GM18867 (cell line): Measurements from ENCODE around the gene C4A.
"Not testable (repeated sequence)": the region's sequence is repeated elsewhere in the genome, so short reads cannot be mapped to it uniquely, and the experiment has no call there.

Experiments used
- ATAC-seq: cut with Tn5 transposase; IDR thresholded peaks from one replicate; pipeline ENCODE4 v1.9.1; 2021; ENCODE audit warnings: mild to moderate bottlenecking, moderate library complexity; ENCODE audit not compliant: unreplicated experiment

C4A gene

DNA sequence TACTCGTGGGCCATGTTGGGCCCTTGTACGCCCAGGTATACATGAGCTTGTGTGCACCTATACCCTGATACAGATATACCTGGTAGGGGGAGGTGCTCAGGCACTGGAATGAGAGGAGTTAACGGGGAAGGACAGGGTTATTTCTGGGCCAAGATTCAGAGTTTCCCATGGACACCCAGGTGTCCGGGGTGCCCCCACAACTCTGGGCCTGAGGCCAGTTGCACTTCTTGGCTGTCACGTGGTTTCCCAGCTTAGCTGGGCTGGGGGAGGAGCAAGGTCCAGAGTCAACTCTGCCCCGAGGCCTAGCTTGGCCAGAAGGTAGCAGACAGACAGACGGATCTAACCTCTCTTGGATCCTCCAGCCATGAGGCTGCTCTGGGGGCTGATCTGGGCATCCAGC, at the start of gene C4A:
Gene C4A, plus strand, starts transcription at position 314 of the 400 bp plus-strand sequence. Its CDS starts 51 bp downstream, at position 365.
- ATAC-seq = not testable (repeated sequence)

DNA sequence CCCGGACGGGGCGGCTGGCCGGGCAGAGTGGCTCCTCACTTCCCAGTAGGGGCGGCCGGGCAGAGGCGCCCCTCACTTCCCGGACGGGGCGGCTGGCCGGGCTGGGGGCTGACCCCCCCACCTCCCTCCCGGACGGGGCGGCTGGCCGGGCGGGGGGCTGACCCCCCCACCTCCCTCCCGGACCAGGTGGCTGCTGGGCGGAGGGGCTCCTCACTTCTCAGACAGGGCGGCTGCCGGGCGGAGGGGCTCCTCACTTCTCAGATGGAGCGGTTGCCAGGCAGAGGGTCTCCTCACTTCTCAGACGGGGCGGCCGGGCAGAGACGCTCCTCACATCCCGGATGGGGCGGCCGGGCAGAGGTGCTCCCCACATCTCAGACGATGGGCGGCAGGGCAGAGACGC, 49.7 kb upstream of the C4A start:
- ATAC-seq = not testable (repeated sequence)

DNA sequence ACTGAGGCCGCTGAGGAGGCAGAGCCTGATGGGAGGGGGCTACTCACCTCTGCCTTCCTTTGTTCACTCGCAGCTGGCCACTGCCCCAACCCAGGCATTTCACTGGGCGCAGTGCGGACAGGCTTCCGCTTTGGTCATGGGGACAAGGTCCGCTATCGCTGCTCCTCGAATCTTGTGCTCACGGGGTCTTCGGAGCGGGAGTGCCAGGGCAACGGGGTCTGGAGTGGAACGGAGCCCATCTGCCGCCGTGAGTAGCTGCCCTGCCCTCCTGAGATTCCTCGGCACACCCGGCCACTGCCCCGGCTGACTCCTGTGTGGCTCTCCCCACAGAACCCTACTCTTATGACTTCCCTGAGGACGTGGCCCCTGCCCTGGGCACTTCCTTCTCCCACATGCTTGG, 48.3 kb upstream of the C4A start:
- no peak for ATAC-seq

DNA sequence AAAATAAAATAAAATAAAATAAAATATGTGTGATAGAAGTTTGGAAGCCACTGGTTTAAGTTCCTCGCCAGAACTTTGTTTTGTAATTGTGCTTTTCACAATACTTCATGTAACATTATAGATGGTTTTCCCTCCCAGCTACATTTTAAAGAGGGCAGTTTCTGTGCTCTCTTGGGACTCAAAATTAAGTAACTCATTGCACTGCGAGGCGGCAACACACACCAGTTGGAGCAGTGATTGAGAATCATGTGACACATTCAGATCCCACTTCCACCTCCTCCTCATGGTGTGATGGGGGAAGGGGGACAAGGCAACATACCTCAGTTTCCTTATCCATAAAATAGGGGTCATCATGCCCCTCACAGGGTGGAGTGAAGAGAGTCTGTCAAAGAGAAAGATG, 46.8 kb upstream of the C4A start:
- no peak for ATAC-seq

DNA sequence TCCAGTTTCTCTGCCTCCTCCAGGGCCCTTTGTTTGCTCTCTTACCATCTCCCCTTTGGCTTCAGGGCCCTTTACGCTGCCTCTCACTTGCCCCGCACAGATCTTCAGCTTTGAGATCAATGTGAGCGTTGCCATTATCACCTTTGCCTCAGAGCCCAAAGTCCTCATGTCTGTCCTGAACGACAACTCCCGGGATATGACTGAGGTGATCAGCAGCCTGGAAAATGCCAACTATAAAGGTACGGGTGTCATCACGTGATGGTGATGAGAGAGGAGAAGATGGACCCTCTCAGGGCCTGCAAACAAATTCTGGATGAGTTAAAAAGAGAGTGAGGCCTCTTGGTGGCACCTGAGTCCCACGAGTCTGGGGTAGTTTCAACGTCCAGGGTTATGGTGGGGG, 46.0 kb upstream of the C4A start:
- ATAC-seq = no peak

DNA sequence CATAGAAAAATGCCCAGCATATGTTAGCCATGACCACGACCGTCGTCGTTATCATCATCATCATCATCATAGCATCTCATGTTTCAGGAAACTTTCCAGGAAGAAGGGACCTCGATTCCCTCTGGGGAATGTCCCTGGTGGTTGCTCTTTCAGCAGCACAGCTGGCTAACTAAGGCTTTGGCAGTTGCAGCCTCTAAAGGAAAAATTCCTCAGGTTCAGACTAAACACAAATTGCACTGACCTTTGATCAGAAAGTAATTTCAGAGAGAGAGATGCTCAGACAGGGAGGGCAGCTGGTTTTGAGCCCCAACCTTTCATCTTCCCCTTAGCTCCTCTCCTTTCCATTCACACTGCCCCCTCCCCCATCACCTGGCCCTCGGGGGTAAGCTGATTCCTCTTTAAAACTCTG, 41.6 kb upstream of the C4A start:
- no peak for ATAC-seq

DNA sequence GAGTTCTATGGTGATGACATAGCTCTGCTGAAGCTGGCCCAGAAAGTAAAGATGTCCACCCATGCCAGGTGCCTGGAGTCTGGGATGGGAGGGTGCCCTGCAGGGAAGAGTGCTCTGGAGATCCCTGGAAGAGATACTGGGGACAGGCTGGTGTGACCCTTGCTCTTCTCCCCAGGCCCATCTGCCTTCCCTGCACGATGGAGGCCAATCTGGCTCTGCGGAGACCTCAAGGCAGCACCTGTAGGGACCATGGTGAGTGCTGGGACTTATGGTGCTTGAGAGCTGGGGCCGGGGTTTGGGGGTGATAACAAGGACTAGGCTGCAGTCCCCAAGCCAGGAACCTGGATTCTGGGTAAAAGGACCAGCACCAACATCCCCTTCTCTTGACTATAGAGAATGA, 38.1 kb upstream of the C4A start:
- ATAC-seq = no peak

DNA sequence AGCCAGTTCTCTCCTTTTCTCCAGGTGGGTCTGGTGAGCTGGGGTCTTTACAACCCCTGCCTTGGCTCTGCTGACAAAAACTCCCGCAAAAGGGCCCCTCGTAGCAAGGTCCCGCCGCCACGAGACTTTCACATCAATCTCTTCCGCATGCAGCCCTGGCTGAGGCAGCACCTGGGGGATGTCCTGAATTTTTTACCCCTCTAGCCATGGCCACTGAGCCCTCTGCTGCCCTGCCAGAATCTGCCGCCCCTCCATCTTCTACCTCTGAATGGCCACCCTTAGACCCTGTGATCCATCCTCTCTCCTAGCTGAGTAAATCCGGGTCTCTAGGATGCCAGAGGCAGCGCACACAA, 36.7 kb upstream of the C4A start:
- no peak for ATAC-seq

DNA sequence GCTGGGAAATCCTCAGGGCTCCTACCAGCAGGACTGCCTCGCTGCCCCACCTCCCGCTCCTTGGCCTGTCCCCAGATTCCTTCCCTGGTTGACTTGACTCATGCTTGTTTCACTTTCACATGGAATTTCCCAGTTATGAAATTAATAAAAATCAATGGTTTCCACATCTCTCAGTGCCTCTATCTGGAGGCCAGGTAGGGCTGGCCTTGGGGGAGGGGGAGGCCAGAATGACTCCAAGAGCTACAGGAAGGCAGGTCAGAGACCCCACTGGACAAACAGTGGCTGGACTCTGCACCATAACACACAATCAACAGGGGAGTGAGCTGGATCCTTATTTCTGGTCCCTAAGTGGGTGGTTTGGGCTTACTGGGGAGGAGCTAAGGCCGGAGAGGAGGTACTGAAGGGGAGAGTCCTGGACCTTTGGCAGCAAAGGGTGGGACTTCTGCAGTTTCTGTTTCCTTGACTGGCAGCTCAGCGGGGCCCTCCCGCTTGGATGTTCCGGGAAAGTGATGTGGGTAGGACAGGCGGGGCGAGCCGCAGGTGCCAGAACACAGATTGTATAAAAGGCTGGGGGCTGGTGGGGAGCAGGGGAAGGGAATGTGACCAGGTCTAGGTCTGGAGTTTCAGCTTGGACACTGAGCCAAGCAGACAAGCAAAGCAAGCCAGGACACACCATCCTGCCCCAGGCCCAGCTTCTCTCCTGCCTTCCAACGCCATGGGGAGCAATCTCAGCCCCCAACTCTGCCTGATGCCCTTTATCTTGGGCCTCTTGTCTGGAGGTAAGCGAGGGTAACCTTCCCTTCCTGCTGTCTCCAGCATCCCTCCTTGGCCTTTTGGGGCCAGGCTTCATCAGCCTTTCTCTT, 36.1 kb upstream of the C4A start, which contains the start of gene CFB:
Gene CFB, plus strand, starts transcription at position 589 of the 863 bp plus-strand sequence. Its CDS starts 127 bp downstream, at position 716.
- no peak for ATAC-seq

DNA sequence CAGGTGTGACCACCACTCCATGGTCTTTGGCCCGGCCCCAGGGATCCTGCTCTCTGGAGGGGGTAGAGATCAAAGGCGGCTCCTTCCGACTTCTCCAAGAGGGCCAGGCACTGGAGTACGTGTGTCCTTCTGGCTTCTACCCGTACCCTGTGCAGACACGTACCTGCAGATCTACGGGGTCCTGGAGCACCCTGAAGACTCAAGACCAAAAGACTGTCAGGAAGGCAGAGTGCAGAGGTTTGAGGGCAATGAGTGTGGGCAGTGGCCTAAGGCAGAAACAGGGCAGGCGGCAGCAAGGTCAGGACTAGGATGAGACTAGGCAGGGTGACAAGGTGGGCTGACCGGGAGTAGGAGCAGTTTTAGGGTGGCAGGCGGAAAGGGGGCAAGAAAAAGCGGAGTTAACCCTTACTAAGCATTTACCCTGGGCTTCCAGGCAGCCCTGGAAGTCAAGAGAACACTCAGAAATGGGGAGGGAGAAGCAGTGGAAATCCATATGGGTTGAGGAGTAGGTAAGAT, 35.4 kb upstream of the C4A start:
- no peak for ATAC-seq

DNA sequence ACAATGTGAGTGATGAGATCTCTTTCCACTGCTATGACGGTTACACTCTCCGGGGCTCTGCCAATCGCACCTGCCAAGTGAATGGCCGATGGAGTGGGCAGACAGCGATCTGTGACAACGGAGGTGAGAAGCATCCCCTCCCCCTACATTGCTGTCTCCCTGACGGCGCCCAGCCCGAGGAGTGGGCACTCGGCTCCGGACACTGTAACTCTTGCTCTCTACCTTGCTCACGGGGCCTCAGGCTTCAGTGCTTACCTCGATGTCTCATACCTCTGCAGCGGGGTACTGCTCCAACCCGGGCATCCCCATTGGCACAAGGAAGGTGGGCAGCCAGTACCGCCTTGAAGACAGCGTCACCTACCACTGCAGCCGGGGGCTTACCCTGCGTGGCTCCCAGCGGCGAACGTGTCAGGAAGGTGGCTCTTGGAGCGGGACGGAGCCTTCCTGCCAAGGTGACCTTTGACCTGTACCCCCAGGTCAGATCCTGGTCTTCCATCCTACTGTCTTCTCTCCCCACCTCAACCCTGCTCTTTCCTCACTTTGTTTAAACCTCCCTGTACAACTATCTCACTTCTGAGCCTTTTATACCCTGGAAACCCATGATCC, 34.7 kb upstream of the C4A start:
- ATAC-seq = no peak

DNA sequence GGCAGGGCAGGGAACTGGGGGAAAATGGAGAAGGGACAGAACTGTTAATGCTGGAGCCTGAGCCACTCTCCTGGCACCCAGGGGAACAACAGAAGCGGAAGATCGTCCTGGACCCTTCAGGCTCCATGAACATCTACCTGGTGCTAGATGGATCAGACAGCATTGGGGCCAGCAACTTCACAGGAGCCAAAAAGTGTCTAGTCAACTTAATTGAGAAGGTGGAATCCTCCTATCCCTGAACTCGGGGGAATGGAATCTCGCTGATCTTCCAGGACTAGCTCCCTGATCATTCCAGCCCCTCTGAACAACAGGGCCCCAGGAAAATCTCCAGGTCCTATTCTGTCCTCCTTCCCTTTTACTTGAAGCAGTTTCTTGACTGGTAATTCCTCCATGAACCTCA, 34.0 kb upstream of the C4A start:
- no peak for ATAC-seq

DNA sequence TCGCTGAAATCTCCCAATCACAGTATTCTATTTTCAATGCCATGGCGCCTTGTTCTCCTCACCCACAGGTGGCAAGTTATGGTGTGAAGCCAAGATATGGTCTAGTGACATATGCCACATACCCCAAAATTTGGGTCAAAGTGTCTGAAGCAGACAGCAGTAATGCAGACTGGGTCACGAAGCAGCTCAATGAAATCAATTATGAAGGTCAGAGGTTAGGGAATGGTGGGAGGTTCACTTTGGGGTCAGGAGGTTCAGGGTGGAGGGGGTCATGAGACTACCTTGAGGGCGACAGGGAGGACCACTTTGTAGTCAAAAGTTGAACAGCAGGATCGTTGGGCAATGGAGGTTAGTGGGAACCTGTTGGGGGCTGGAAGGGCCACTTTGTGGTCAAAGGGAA, 33.6 kb upstream of the C4A start:
- ATAC-seq = no peak

DNA sequence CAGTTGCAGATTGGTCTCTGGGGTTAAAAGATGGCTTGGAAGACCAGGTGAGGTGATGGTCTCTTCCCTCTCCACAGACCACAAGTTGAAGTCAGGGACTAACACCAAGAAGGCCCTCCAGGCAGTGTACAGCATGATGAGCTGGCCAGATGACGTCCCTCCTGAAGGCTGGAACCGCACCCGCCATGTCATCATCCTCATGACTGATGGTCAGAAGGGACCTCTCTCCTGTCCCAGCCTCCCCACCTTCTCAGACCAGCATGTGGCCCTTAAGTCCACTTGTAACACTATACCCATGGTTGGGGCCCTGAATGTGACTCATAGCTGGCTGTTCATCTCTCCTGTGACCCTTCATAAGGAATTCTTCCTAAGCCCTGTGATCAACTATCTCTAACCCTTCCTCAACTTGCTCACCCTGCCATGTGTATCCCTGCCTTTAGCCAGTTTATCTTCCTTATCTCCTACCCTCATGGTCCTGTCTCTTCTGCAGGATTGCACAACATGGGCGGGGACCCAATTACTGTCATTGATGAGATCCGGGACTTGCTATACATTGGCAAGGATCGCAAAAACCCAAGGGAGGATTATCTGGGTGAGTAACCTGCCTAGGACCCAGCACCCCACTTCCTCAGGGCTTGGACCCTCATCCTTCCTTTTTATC, 33.0 kb upstream of the C4A start:
- no peak for ATAC-seq

DNA sequence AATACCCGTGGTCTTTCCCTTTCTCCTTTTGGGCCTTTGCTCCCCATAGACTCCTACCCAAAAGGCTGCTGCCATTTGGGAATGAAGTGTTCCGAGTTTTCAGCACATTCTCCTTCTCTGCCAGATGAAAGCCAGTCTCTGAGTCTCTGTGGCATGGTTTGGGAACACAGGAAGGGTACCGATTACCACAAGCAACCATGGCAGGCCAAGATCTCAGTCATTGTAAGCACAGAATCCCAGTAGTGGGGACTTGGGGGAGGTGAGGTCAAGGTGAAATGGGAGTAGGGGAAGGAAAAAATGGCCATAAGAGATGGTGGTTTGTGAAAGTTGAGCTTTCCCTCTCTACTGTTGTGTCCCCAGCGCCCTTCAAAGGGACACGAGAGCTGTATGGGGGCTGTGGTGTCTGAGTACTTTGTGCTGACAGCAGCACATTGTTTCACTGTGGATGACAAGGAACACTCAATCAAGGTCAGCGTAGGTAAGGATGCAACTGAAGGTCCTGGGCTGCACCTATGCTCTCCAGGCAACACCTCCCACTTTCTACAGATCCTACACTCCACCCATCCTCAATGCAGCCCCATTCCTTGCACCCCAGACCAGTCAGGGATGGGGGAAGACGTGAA, 31.8 kb upstream of the C4A start:
- no peak for ATAC-seq

DNA sequence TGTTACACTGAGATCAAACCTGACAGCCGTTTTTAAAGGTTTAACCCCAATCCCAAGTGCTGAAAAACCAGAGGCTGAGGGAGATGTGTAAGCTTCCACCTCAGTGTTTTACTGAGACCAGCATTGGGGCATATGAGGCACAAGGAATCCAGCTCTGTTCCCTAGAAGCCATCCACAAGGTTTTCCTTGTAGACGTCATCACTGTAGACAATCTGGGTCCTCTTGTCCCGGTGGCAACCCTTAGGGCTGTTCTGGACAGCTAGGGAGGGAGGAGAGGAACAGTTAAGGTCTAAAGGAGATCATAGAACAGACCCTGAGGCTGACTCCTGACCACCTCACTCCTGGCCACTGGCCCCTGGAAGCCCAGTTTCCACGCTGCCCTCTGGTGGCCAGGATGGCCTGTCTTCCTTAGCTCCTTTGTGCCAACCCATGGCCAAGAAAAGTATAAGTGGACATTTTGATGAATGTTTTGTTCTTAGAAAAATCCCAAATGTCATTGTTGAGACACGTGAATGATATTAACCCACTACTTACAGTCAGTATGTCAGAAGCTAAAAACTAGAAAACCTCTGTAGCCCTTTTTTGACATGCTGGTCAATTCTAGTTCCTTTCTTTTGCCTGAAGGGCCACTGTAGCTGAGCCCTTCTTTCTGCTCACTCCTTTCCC, 29.6 kb upstream of the C4A start:
- no peak for ATAC-seq

DNA sequence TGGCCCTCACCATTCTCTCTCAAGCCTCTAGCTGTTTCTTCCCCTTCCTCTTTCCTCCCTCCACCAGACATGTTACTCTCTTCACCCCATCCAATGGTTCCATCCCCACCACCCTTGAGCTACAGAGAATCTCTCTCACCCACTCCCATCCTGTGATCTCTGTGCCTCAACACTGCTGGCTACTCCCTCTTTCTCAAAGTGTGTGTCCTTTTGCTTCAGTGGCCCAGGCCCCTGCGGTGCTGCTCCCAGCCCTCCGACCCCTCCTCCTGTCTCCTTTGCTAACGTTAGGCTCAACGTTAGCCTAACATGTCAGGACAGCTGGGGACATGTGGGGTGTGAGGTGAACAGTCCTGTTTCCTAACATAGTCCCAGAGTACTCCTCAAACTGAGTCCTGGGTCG, 29.0 kb upstream of the C4A start:
- ATAC-seq = no peak

DNA sequence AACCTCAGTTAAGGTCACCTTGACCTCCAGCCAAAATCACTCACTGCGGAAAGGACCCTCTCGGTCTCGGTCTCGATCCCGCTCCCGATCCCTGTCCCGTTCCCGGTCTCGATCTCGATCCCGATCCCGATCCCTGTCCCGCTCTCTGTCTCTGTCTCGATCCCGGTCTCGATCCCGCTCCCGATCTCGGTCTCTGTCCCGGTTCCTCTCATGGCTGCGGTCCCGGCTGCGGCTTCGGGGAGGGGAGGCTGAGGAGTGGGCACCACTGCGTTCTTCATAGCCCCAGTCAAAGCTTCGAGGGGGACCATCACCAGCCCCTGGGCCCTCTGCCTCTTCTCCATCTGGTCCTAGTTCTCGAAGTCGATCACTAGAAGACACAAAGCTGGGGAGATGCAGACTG, 27.3 kb upstream of the C4A start:
- ATAC-seq = no peak

DNA sequence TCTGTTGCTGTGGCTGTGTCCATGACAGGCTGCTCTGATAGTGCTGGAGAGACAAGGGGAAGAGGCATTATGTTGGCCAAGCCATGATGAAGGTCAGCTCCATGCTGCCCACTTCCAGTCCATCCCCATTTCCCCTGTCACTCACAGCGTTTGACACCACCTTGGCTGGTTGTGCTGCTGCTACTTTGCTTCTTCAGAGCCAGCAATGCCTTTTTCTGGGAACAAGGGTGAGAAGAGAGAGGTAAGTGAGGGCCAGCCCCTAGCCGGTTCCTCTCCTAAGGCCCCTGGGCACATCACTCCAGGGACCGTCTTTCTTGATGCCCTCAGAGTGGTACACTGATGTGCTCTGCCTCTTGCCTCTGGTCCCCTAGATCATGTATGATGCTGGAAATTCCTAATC, 25.1 kb upstream of the C4A start:
- no peak for ATAC-seq

DNA sequence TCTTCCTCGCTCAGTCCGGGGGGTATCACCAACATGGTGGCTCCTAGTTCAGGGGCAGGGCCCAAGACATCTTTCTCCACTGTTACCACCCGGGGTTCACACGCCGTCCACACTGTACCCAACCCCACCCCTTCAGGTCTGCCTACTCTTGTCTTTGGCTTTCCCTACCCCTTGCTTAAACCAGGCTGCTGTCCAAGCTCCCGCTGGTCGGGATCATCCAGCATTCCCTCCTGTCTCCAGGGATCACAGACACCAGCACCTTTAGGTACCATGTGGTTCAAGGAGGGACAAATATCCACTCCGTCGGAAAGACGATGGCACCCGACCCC, 23.5 kb upstream of the C4A start:
- ATAC-seq = no peak
